Measurements from ENCODE around the gene CTNNA3. TPM values are rescaled to one million over a fixed set of nuclear protein-coding genes. Genes with fewer than 3 reads are reported as not detected.

CTNNA3 gene
- total and polyA plus RNA-seq, 4 donors, result under 0.01 to 39.8 (median 0.09) TPM

- Histone ChIP-seq H3K4me1 (ENCODE audit: control insufficient read depth in 5 of 5, insufficient read depth in 5 of 5, low read length in 5 of 5) (peaks cover 0 to 8% (median 0%) of the 10 kb centered on the region in 5 donors), H3K27ac (ENCODE audit: low read depth in 1 of 2, low read length in 1 of 2) (no peak overlapping the region), H3K4me3 (no peak overlapping the region), H3K9me3 (ENCODE audit: control insufficient read depth in 4 of 4, insufficient read depth in 3 of 4, low read length in 3 of 4) (no peaks in the 10 kb centered on the region), H3K36me3 (ENCODE audit: control insufficient read depth in 4 of 4, insufficient read depth in 4 of 4, low read length in 4 of 4) (no peaks in the 10 kb centered on the region), H3K9ac (ENCODE audit: insufficient read depth in 1 of 2, low read length in 2 of 2) (no peak overlapping the region), H3K27me3 (ENCODE audit: control insufficient read depth in 3 of 3, insufficient read depth in 3 of 3, low read length in 2 of 3) (no peaks in the 10 kb centered on the region)
- DNase-seq (no peak), ATAC-seq (ENCODE audit: insufficient read depth, low FRiP score) (no peak)
- TF ChIP-seq CTCF (IDR thresholded peaks at IDR 0.05; ENCODE audit: control extremely low read depth, extremely low read depth), result no peak
- WGBS, 2 donors, result 79 to 84% methylated on average over 2 of the region's 2 CpGs
Measured at GRCh38 chr10:66958466-66958865, 737.5 kb downstream of the CTNNA3 start.

- 61 to 65% methylated on average over 2 of the region's 2 CpGs for WGBS, 2 donors
- DNase-seq (no peak), ATAC-seq (ENCODE audit: insufficient read depth, low FRiP score) (no peak)
- no peak for TF ChIP-seq CTCF (IDR thresholded peaks at IDR 0.05; ENCODE audit: control extremely low read depth, extremely low read depth)
- Histone ChIP-seq H3K27ac (ENCODE audit: low read depth in 1 of 2, low read length in 1 of 2) (no peak overlapping the region), H3K4me3 (no peak overlapping the region), H3K4me1 (ENCODE audit: control insufficient read depth in 5 of 5, insufficient read depth in 5 of 5, low read length in 5 of 5) (peaks cover 0 to 5% (median 0%) of the 10 kb centered on the region in 5 donors), H3K36me3 (ENCODE audit: control insufficient read depth in 4 of 4, insufficient read depth in 4 of 4, low read length in 4 of 4) (no peaks in the 10 kb centered on the region), H3K9me3 (ENCODE audit: control insufficient read depth in 4 of 4, insufficient read depth in 3 of 4, low read length in 3 of 4) (no peaks in the 10 kb centered on the region), H3K27me3 (ENCODE audit: control insufficient read depth in 3 of 3, insufficient read depth in 3 of 3, low read length in 2 of 3) (no peaks in the 10 kb centered on the region), H3K9ac (ENCODE audit: insufficient read depth in 1 of 2, low read length in 2 of 2) (no peak overlapping the region)
Measured at GRCh38 chr10:66951896-66952295, 744.1 kb downstream of the CTNNA3 start.

GRCh38 chr10:66943590-66943989 lies 752.4 kb downstream of the CTNNA3 start:
- DNase-seq, result no peak
- Histone ChIP-seq H3K4me3 (no peak overlapping the region), H3K27ac (ENCODE audit: low read depth in 1 of 2, low read length in 1 of 2) (no peak overlapping the region), H3K9me3 (ENCODE audit: control insufficient read depth in 4 of 4, insufficient read depth in 3 of 4, low read length in 3 of 4) (no peaks in the 10 kb centered on the region), H3K9ac (ENCODE audit: insufficient read depth in 1 of 2, low read length in 2 of 2) (no peak overlapping the region), H3K4me1 (ENCODE audit: control insufficient read depth in 5 of 5, insufficient read depth in 5 of 5, low read length in 5 of 5) (peaks cover 0 to 7% (median 0%) of the 10 kb centered on the region in 5 donors), H3K27me3 (ENCODE audit: control insufficient read depth in 3 of 3, insufficient read depth in 3 of 3, low read length in 2 of 3) (no peaks in the 10 kb centered on the region), H3K36me3 (ENCODE audit: control insufficient read depth in 4 of 4, insufficient read depth in 4 of 4, low read length in 4 of 4) (peaks cover 0 to 2% (median 0%) of the 10 kb centered on the region in 4 donors)
- ATAC-seq (ENCODE audit: insufficient read depth, low FRiP score), result no peak
- TF ChIP-seq CTCF (IDR thresholded peaks at IDR 0.05; ENCODE audit: control extremely low read depth, extremely low read depth), result no peak
- 69 to 96% methylated on average over 2 of the region's 2 CpGs for WGBS, 2 donors

GRCh38 chr10:66942407-66942806 lies 753.6 kb downstream of the CTNNA3 start:
- Histone ChIP-seq H3K4me1 (ENCODE audit: control insufficient read depth in 5 of 5, insufficient read depth in 5 of 5, low read length in 5 of 5) (peaks cover 0 to 7% (median 4%) of the 10 kb centered on the region in 5 donors), H3K36me3 (ENCODE audit: control insufficient read depth in 4 of 4, insufficient read depth in 4 of 4, low read length in 4 of 4) (peaks cover 0 to 2% (median 0%) of the 10 kb centered on the region in 4 donors), H3K9ac (ENCODE audit: insufficient read depth in 1 of 2, low read length in 2 of 2) (no peak overlapping the region), H3K27ac (ENCODE audit: low read depth in 1 of 2, low read length in 1 of 2) (no peak overlapping the region), H3K27me3 (ENCODE audit: control insufficient read depth in 3 of 3, insufficient read depth in 3 of 3, low read length in 2 of 3) (no peaks in the 10 kb centered on the region), H3K9me3 (ENCODE audit: control insufficient read depth in 4 of 4, insufficient read depth in 3 of 4, low read length in 3 of 4) (no peaks in the 10 kb centered on the region), H3K4me3 (no peak overlapping the region)
- 90 to 94% methylated on average over 1 of the region's 1 CpG for WGBS, 2 donors
- ATAC-seq (ENCODE audit: insufficient read depth, low FRiP score) (no peak), DNase-seq (no peak)
- TF ChIP-seq CTCF (IDR thresholded peaks at IDR 0.05; ENCODE audit: control extremely low read depth, extremely low read depth), result no peak
